Measurements from ENCODE around the gene CCDC3. TPM values are rescaled to one million over a fixed set of nuclear protein-coding genes. Genes with fewer than 3 reads are reported as not detected.

CCDC3 gene
- total RNA-seq, 1 experiment from 2014 or later: 0.10 TPM

DNA sequence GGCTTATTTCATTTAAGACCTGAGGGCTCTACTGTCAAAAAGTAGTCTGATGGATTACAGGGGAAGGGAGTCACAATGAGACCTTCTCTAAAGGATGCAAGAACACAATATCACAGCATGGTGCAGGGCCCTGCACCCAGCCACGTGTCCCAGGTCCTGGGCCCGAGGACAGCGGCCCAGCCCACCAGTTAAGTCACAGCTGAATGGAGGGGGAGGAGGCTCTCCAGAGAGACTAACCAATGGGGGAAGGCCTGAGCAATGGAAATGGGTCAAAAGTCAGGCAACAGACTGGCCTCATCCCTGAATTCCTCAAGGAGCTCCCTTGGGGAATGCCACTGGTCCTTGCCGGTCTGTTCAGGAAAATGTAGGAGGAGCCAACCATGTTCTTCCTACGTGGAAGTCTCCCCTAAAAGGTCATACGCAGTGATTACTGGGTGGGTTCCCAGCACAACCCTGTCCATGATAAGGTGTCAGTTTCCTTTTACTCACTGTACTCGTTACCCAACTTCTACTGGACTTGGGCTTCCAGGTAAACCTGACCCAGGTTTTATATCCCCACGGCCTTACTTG, 28.3 kb downstream of the CCDC3 start:
- POLR2A ChIA-PET: no interaction called here

DNA sequence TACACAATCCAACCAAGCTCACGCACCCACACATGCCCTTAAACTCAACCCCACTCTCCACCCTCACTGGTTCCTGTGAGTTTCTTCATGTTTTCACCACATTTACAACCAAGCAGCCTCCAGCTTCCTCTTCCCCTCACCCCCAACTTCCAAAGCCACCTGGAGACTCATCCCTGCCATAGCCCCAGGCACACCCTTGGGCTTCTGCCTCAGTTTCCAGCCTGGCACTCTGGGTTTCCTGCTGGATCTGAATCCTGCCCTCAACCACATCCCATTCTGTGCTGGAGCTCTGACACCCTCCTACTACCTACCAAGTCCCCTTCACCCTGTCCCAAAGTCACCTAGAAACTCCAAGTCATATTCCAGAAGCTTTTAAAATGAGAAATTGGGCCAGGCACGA, 29.4 kb downstream of the CCDC3 start:
- CTCF ChIA-PET: no interaction called here
- H3K27me3 ChIP-seq (ENCODE audit: control insufficient read depth, insufficient read depth, low read length): no peaks in the 10 kb centered on the region
- BruUV-seq (replicated peaks): no TSS peak
- DNase-seq (ENCODE audit: low read depth, low spot score) (no peak), ATAC-seq (no peak)
- intact Hi-C loops (cut with micrococcal nuclease; ENCODE audit: unreplicated experiment) (no loop called here), in situ Hi-C loops (cut with HindIII; ENCODE audit: low pct_unique_long_range_greater_than_20kb, low sequenced_read_pairs) (no loop called here)
- no peak overlapping the region for H3K27ac ChIP-seq (ENCODE audit: low read length)
- H3K4me1 ChIP-seq (ENCODE audit: control insufficient read depth, insufficient read depth, low read length): no peaks in the 10 kb centered on the region
- POLR2A ChIA-PET: no interaction called here
- no peaks in the 10 kb centered on the region for H3K9me3 ChIP-seq (ENCODE audit: control insufficient read depth, insufficient read depth, low read depth, low read length)
- H3K4me3 ChIP-seq (ENCODE audit: low read depth in 2 of 2, low read length in 2 of 2): no peak overlapping the region
- TF ChIP-seq POLR2AphosphoS5 (IDR thresholded peaks at IDR 0.05; ENCODE audit: low read depth, low read length) (no peak), SIN3A (IDR thresholded peaks at IDR 0.05; ENCODE audit: borderline replicate concordance, insufficient read depth, low read depth, low read length) (no peak), TCF7L2 (IDR thresholded peaks at IDR 0.05; ENCODE audit: low read depth, low read length) (no peak)
- TF ChIP-seq, protein P1, sequence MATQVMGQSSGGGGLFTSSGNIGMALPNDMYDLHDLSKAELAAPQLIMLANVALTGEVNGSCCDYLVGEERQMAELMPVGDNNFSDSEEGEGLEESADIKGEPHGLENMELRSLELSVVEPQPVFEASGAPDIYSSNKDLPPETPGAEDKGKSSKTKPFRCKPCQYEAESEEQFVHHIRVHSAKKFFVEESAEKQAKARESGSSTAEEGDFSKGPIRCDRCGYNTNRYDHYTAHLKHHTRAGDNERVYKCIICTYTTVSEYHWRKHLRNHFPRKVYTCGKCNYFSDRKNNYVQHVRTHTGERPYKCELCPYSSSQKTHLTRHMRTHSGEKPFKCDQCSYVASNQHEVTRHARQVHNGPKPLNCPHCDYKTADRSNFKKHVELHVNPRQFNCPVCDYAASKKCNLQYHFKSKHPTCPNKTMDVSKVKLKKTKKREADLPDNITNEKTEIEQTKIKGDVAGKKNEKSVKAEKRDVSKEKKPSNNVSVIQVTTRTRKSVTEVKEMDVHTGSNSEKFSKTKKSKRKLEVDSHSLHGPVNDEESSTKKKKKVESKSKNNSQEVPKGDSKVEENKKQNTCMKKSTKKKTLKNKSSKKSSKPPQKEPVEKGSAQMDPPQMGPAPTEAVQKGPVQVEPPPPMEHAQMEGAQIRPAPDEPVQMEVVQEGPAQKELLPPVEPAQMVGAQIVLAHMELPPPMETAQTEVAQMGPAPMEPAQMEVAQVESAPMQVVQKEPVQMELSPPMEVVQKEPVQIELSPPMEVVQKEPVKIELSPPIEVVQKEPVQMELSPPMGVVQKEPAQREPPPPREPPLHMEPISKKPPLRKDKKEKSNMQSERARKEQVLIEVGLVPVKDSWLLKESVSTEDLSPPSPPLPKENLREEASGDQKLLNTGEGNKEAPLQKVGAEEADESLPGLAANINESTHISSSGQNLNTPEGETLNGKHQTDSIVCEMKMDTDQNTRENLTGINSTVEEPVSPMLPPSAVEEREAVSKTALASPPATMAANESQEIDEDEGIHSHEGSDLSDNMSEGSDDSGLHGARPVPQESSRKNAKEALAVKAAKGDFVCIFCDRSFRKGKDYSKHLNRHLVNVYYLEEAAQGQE (IDR thresholded peaks at IDR 0.05; ENCODE audit: insufficient read depth in 1 of 2, low read depth in 2 of 2, low read length in 1 of 2): no peak
- TF ChIP-seq, protein P2, sequence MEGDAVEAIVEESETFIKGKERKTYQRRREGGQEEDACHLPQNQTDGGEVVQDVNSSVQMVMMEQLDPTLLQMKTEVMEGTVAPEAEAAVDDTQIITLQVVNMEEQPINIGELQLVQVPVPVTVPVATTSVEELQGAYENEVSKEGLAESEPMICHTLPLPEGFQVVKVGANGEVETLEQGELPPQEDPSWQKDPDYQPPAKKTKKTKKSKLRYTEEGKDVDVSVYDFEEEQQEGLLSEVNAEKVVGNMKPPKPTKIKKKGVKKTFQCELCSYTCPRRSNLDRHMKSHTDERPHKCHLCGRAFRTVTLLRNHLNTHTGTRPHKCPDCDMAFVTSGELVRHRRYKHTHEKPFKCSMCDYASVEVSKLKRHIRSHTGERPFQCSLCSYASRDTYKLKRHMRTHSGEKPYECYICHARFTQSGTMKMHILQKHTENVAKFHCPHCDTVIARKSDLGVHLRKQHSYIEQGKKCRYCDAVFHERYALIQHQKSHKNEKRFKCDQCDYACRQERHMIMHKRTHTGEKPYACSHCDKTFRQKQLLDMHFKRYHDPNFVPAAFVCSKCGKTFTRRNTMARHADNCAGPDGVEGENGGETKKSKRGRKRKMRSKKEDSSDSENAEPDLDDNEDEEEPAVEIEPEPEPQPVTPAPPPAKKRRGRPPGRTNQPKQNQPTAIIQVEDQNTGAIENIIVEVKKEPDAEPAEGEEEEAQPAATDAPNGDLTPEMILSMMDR (IDR thresholded peaks at IDR 0.05): no peak
- no peaks in the 10 kb centered on the region for H3K36me3 ChIP-seq (ENCODE audit: control insufficient read depth, insufficient read depth, low read length)

More for the DNA sequence above, 28.3 kb downstream of the CCDC3 start:
- no peak overlapping the region for H3K4me3 ChIP-seq (ENCODE audit: low read depth in 2 of 2, low read length in 2 of 2)
- no TSS peak for BruUV-seq (replicated peaks)
- no peak for DNase-seq (ENCODE audit: low read depth, low spot score)
- in situ Hi-C loops (cut with HindIII; ENCODE audit: low pct_unique_long_range_greater_than_20kb, low sequenced_read_pairs) (no loop called here), intact Hi-C loops (cut with micrococcal nuclease; ENCODE audit: unreplicated experiment) (no loop called here)
- H3K36me3 ChIP-seq (ENCODE audit: control insufficient read depth, insufficient read depth, low read length): no peaks in the 10 kb centered on the region
- ATAC-seq: no peak
- H3K27me3 ChIP-seq (ENCODE audit: control insufficient read depth, insufficient read depth, low read length): no peaks in the 10 kb centered on the region
- no peaks in the 10 kb centered on the region for H3K4me1 ChIP-seq (ENCODE audit: control insufficient read depth, insufficient read depth, low read length)
- TF ChIP-seq, protein P1 (IDR thresholded peaks at IDR 0.05; ENCODE audit: insufficient read depth in 1 of 2, low read depth in 2 of 2, low read length in 1 of 2): no peak
- TF ChIP-seq TCF7L2 (IDR thresholded peaks at IDR 0.05; ENCODE audit: low read depth, low read length) (no peak), POLR2AphosphoS5 (IDR thresholded peaks at IDR 0.05; ENCODE audit: low read depth, low read length) (no peak), SIN3A (IDR thresholded peaks at IDR 0.05; ENCODE audit: borderline replicate concordance, insufficient read depth, low read depth, low read length) (no peak)
- TF ChIP-seq, protein P2 (IDR thresholded peaks at IDR 0.05): no peak
- CTCF ChIA-PET: no interaction called here
- no peak overlapping the region for H3K27ac ChIP-seq (ENCODE audit: low read length)
- no peaks in the 10 kb centered on the region for H3K9me3 ChIP-seq (ENCODE audit: control insufficient read depth, insufficient read depth, low read depth, low read length)

Data from Panc1 (cell line).